GM13977 (cell line): ENCODE results near the gene SOSTDC1.

Experiments
- DNase-seq: peaks from one replicate; pipeline ENCODE4 v3.0.0; 2012; ENCODE audit warnings: low spot score
- CTCF ChIP-seq: IDR thresholded peaks from 2 replicates; pipeline ENCODE4 v1.5.1; 2012; ENCODE audit warnings: mild to moderate bottlenecking, control low read depth; ENCODE audit not compliant: insufficient read depth; ENCODE audit errors: extremely low read depth, missing control alignments
- in situ Hi-C: fragments of 300-500 bp; cut with MboI; formaldehyde crosslinking; loops from one replicate; pipeline ENCODE4 v1.12.0; 2022; ENCODE audit warnings: low sequenced_read_pairs, low pct_unique_long_range_greater_than_20kb, mixed read lengths, inconsistent platforms; ENCODE audit not compliant: unreplicated experiment

The SOSTDC1 gene

GRCh38 chr7:16491148-16491547 is 25.6 kb upstream of the SOSTDC1 start:
- no peak for TF ChIP-seq CTCF
- DNase-seq = no peak
- in situ Hi-C loops = no loop called here

- TF ChIP-seq CTCF = no peak
- in situ Hi-C loops = no loop called here
- DNase-seq = no peak
Observed at GRCh38 chr7:16484453-16485158, 19.1 kb upstream of the SOSTDC1 start.

GRCh38 chr7:16479591-16479990 is 14.1 kb upstream of the SOSTDC1 start:
- in situ Hi-C loops = no loop called here
- no peak for DNase-seq
- TF ChIP-seq CTCF = no peak

- DNase-seq = no peak
- TF ChIP-seq CTCF = no peak
- in situ Hi-C loops = no loop called here
Observed at GRCh38 chr7:16479161-16479560, 13.6 kb upstream of the SOSTDC1 start.

- no peak for DNase-seq
- in situ Hi-C loops = no loop called here
Observed at GRCh38 chr7:16471933-16472332, 6.4 kb upstream of the SOSTDC1 start.

GRCh38 chr7:16463949-16464715 is 1.4 kb downstream of the SOSTDC1 start:
- in situ Hi-C loops = no loop called here
- DNase-seq = no peak
- TF ChIP-seq CTCF = no peak

More at GRCh38 chr7:16471933-16472332, 6.4 kb upstream of the SOSTDC1 start:
- no peak for TF ChIP-seq CTCF
